Fibroblast of skin of abdomen (primary cell): ENCODE measurements around the gene GSC2.
"Not testable (repeated sequence)": the region's sequence is repeated elsewhere in the genome, so short reads cannot be mapped to it uniquely, and the experiment has no call there.

ENCODE experiments used
- DNase-seq: peaks from one replicate; pipeline ENCODE4 v3.0.0-alpha.2; 2013

GSC2 gene

DNA sequence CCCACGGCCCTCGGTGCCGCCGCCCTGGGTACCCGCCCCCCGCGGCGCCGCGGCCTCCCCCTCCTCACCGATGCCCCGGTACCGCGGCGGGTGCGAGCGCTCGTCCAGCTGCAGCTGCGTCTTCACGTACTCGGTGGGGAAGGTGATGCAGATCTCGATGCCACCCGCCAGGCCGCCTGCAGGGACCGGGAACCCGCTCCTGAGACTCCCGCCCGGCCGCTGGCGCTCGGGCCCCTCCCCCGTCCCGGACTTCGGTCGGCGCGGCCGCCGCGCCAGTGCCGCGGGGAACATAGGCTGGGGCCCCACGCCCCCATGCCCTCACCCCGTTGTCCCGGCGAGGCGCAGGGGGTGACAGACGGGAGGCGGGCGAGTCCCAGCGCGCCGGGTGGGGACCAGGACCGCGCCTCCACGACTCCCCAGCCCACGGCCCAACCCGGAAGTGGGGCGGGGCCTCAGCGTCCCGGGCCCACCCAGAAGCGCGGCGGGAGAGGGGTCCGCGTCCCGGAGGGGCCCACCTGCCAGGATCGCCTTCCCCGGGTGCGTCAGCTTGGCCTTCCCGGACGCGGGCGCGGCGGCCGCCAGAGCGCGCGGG is 28.1 kb upstream of the GSC2 start:
- DNase-seq = no peak

DNA sequence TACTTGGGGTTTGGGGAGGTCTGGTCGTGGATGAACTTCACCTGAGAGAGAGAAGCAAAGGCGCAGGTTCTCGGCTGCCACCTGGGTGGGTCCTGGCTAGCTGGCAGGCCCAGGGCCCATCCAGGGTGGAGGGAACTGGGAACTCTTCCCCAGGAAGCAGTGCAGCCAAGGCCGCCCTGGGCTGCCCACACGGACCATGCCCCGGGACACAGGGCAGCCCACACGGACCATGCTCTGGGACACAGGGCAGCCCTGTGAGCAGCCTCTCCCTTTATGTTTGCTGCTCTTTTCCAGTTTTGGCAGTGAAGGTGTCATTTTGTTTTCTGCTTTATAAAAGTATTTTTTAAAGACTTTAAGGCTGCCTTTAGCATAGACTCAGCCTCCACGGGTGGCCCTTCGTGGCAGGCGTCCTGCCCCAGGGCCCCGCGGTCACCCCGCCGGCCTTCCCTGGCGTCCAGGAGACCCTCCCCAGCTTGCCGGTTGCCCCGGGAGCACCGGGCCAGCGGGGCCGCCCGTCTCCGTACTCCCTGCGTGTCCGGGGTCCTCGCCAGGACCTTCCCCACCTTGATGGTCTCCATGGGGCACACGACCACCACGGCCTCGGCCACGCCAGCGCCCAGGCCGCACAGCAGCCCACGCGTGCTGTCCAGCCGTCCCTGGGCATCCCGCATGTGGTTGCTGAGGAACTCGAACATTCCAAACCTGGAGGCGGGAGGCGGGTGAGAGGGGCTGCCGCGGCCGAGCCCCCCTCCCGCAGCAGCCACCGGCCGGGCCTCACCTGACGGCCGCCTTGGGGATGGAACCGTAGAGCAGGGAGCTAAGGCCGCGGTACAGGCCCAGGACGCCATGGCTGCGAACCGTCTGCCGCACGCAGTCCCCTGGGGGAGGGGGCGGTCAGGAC is 27.3 kb upstream of the GSC2 start:
- DNase-seq = no peak

DNA sequence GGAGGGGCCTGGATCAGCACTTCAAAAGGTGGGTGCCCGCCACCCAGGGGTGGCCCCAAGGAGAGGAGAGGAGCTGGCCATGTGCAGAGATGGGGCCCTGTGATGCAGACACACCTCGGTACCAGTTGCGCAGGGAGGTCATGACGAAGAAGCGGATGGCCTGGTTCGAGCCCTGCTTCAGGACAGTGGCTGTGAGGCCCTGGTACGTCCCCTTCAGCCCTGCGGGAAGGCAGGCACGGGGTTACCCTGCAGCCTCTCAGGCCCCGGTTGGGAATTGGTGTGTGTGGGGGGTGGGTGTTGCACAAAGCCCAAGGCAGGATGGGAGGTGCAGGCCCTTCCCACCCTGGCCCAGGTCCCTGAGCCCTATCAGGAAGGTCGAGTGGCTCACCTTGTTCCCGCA is 26.6 kb upstream of the GSC2 start:
- DNase-seq = no peak

- DNase-seq = no peak
These were observed 26.1 kb upstream of the GSC2 start for GRCh38 chr22:19176175-19176643.

DNA sequence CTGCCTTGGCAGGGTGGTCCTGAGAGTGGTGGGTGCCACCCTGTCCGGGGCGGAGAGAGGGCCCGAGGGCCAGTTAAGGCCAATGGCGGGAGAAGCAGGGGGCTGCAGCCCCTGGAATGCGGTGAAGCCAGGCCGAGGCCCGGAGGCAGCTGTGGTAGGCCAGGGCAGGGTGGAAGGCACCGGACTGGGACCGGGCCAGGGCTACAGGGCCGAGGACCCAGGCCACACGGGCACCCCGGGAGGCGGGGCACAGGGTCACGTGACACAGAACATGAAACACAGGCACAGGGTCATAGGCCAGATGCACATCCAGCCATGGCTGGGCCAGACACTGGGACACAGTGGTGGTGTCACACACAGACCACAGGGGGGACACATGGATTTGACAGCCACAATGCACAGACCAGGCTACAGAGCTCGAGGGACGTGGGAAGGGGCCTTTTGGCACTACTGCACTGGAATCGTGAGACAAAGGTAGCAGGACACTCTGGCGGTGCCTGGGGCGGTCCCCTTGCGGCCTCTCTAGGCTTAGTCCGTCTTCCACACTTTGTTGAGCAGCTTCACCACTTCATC is 25.6 kb upstream of the GSC2 start:
- DNase-seq = no peak

DNA sequence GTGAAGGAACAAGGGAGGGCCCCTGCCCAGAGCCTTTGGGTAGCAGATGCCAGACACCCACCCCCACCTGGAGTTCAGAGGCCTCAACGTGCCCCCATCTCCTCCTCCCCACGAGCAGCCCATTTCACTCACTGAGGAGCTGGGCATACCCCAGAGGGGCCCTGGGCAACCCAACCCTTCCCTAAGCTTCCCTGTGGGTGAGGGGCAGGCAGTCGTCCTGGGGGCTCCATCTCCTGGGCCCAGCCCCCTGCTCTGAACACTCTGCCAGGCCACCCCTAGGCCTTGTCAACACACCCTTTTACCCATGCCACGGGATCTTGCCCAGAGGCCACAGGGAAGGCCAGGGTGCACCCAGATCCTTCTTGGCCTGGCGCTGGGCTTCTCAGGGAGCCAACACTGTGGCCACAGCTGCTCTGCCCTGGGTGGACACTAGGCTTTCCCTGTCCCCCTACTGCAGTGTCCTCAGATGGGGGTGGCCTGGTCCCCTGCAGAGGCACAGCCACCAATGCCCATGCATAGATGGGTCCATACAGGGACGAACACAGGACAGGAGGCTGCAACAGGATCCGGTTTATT is 25.0 kb upstream of the GSC2 start:
- no peak for DNase-seq

DNA sequence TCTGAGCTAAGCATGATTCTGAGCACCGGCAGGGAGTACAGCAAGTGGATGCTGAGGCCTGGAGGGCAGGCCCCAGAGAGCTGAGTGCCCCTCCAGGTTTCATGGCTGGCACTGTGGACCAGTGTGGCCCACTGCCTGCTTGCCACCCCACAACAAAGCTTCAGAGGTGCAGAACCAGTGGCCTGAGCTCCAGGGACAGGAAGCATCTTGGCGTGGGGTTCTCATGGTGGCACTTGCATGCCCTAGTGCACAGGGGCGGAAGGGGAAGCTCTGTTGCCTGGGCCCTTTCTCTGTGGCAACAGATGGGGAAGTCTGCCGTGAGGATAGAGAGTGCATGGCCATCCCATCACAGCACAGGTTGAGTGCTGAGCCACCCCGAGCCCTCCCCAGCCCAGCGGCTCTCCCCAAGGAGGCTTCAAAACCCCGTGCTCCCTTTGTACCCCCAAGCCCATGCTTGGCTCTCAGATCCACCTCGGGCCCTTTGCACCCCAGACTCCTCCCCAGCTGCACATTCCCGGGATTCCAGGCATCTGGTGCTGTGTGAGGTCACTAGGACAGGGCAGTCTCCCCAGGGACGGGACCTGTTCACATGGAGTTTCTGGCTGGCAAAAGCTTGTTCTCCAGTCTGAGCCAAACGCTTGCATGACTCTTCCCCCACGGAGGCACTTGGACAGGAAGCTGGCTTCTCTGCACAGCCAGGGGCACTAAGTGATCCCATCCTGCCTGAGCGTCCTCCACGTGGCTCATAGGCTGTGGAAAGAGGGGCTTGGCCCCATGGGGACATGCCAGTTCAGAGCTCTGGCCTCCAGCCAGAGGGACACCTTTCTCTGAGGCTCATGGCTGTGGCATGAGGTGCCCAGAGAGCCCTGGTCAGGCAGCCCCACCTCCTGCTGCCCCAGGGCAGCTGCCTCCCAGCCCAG is 24.3 kb upstream of the GSC2 start:
- peak; percentile 54 for DNase-seq

GRCh38 chr22:19173047-19174035 is 23.2 kb upstream of the GSC2 start:
- no peak for DNase-seq

DNA sequence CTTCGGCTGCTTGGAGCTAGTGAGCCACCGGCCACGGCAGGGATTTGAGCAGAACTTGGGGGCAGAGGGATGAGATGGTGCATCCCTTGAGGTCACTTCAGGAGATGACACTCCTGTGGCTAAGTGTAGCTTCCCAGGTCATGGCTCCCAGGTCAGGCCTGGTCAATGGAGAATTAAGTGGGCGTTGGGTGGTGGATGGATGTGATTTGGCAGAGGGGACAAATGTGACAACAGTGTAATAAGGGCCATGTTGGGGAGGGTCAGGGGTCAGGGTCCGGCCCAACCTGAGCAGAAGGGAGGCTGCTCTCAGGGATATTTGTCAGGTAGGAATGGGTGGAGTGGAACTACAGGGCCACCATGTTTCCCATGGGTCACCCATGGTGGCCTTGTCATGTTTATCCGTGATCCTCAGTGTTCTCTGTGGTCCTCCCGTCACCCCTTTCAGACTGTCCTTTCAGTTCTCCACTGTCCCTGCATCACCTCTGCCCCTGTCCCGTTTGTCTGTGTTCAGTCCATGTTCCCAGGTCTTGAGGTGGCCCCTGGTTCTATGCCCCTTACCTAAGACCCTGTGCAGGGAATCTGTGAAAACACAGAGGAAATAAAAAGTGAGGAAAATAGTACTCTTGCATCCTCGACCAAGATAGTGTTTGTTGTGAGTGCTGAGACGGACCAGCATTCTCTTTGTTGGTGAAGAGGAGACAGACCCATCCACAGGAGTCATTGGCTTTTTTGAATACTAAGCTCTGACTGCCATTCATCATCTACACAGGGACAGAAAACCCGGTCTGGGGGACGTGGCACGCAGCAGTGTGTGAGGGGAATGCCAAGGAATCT is 22.3 kb upstream of the GSC2 start:
- no peak for DNase-seq

DNA sequence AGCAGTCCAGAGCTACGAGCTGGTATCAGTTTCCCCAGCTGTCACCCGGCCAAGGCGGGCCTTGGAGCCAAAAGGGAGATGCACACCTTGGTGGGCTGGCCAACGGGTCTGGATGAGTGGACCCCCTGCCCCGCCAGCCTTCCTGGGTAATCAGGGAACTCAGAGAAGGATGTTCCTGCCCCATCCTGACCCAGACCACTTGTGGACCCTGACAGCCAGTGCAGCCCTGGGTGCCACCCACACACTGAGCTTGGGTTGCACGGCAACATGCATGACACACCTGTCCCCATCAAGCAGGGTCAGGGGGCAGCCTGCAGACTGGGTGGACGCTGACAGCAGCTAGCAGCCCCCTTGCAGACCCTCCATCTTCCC is 19.8 kb upstream of the GSC2 start:
- DNase-seq = no peak

- no peak for DNase-seq
These were observed 19.2 kb upstream of the GSC2 start for GRCh38 chr22:19169002-19169946.

GRCh38 chr22:19168088-19168890 is 18.2 kb upstream of the GSC2 start:
- no peak for DNase-seq

GRCh38 chr22:19167106-19167869 is 17.2 kb upstream of the GSC2 start:
- DNase-seq = no peak

GRCh38 chr22:19166421-19166820 is 16.3 kb upstream of the GSC2 start:
- no peak for DNase-seq

DNA sequence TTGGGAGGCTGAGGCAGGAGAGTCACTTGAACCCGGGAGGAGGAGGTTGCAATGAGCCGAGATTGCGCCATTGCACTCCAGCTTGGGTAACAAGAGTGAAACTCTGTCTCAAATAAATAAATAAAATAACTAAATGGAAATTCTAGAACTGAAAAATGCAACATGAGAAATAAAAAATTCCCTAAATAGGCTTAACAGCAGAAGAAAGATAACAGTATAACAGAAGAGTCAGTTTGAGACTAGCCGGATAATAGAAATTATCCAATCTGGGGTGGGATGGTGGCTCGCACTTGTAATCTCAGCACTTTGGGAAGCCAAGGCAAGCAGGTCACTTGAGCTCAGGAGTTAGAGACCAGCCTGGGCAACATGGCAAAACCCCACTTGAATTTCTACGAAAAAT is 14.3 kb upstream of the GSC2 start:
- no peak for DNase-seq

DNA sequence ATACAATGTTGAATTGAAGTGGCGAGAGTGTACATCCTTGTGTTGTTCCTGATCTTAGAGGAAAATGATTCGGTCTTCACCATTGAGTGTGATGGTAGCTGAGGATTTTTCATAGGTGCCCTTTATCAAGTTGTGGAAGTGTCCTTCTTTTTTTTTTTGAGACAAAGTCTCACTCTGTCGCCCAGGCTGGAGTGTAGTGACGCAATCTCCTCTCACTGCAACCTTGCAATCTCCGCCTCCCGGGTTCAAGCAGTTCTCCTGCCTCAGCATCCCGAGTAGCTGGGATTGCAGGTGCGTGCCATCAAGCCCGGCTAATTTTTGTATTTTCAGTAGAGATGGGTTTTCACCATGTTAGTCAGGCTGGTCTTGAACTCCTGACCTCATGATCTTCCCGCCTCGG is 8.6 kb upstream of the GSC2 start:
- DNase-seq = not testable (repeated sequence)

DNA sequence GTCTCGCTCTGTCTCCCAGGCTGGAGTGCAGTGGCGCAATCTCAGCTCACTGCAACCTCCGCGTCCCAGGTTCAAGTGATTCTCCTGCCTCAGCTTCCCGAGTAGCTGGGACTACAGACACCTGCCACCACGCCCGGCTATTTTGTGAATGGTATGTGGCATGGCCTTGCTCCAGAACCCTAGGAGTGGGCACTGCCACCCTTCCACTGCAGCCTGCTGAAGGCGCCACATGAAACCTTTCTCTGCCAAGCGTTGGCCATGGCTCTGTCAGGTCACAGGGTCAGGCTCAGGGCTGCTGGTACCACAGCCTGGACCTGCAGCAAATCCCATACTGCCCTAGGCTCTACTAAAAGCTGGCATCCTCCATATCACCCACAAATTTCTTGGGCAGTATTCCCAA is 6.0 kb upstream of the GSC2 start:
- not testable (repeated sequence) for DNase-seq
